Mesenchymal stem cell (in vitro differentiated cells and primary cell): ENCODE data around the gene RASAL2.
A peak's percentile ranks its signal among the peaks of the same experiment; 100 is the strongest.

ENCODE experiments used
- DNase-seq: peaks from one replicate; pipeline ENCODE4 v3.0.0-alpha.2; 2013
- H2AFZ ChIP-seq: one replicate; pipeline ENCODE4 v1.6.1; 2013; ENCODE audit warnings: low read depth, mild to moderate bottlenecking, control low read depth, inconsistent platforms, low read length, moderate library complexity
- H2AK5ac ChIP-seq: 2 replicates; pipeline ENCODE4 v1.6.1; 2013; ENCODE audit warnings: low read length, moderate library complexity, mild to moderate bottlenecking, inconsistent platforms; ENCODE audit not compliant: severe bottlenecking
- H2BK120ac ChIP-seq: one replicate; pipeline ENCODE4 v1.6.1; 2013; ENCODE audit warnings: low read depth, mild to moderate bottlenecking, inconsistent platforms, low read length, moderate library complexity
- H2BK12ac ChIP-seq, 2 experiments: one replicate each; pipeline ENCODE4 v1.6.1; 2013; ENCODE audit warnings: inconsistent platforms in 2 of 2, low read length in 2 of 2, mild to moderate bottlenecking in 2 of 2, moderate library complexity in 2 of 2, control low read depth in 1 of 2
- H2BK15ac ChIP-seq: one replicate; pipeline ENCODE4 v1.6.1; 2013; ENCODE audit warnings: mild to moderate bottlenecking, low read depth, inconsistent platforms; ENCODE audit not compliant: poor library complexity, severe bottlenecking
- H2BK5ac ChIP-seq: 2 replicates; pipeline ENCODE4 v1.6.1; 2013; ENCODE audit warnings: low read depth, mild to moderate bottlenecking, low read length, control low read depth, inconsistent platforms; ENCODE audit not compliant: poor library complexity, severe bottlenecking
- H3K14ac ChIP-seq, 2 experiments: one replicate each; pipeline ENCODE4 v1.6.1; 2013; ENCODE audit warnings: inconsistent platforms in 2 of 2, low read length in 2 of 2, control low read depth in 1 of 2, mild to moderate bottlenecking in 1 of 2, moderate library complexity in 1 of 2
- H3K18ac ChIP-seq, 2 experiments: one replicate each; pipeline ENCODE4 v1.6.1; 2013; ENCODE audit warnings: inconsistent platforms in 2 of 2, low read length in 2 of 2, control low read depth in 1 of 2, low read depth in 1 of 2, mild to moderate bottlenecking in 1 of 2
- H3K23ac ChIP-seq, 2 experiments: one replicate each; pipeline ENCODE4 v1.6.1; 2013; ENCODE audit warnings: inconsistent platforms in 2 of 2, low read length in 2 of 2, mild to moderate bottlenecking in 2 of 2, moderate library complexity in 2 of 2, control low read depth in 1 of 2
- H3K27ac ChIP-seq: 2 replicates; pipeline ENCODE4 v1.5.1; 2013; ENCODE audit warnings: mild to moderate bottlenecking, moderate library complexity, low read length, control low read depth, inconsistent platforms; ENCODE audit not compliant: poor library complexity, severe bottlenecking
- H3K27me3 ChIP-seq, 2 experiments: 2 replicates each; pipeline versions ENCODE4 v1.6.1 to v1.7.0; 2013; ENCODE audit warnings: low read length in 2 of 2, mild to moderate bottlenecking in 2 of 2, moderate library complexity in 2 of 2, control low read depth in 1 of 2, inconsistent platforms in 1 of 2; ENCODE audit not compliant: control insufficient read depth in 1 of 2, insufficient read depth in 1 of 2
- H3K36me3 ChIP-seq, 2 experiments: 2 replicates each; pipeline versions ENCODE4 v1.6.1 to v1.7.0; 2013; ENCODE audit warnings: low read length in 2 of 2, control low read depth in 1 of 2, inconsistent platforms in 1 of 2, low read depth in 1 of 2, mild to moderate bottlenecking in 1 of 2; ENCODE audit not compliant: insufficient read depth in 2 of 2, control insufficient read depth in 1 of 2
- H3K4ac ChIP-seq, 2 experiments: one replicate each; pipeline ENCODE4 v1.6.1; 2013; ENCODE audit warnings: inconsistent platforms in 2 of 2, low read length in 2 of 2, mild to moderate bottlenecking in 2 of 2, moderate library complexity in 2 of 2, control low read depth in 1 of 2, low read depth in 1 of 2
- H3K4me1 ChIP-seq: 2 replicates; pipeline ENCODE4 v1.6.1; 2013; ENCODE audit warnings: low read depth, low read length, control low read depth; ENCODE audit not compliant: control insufficient read depth, insufficient read depth
- H3K4me2 ChIP-seq: 2 replicates; pipeline ENCODE4 v1.6.1; 2013; ENCODE audit warnings: low read length, mild to moderate bottlenecking, inconsistent platforms; ENCODE audit not compliant: poor library complexity, severe bottlenecking
- H3K4me3 ChIP-seq, 2 experiments: 2 replicates each; pipeline versions ENCODE4 v1.5.1 to v1.7.0; 2013; ENCODE audit warnings: low read length in 2 of 2, mild to moderate bottlenecking in 2 of 2, control low read depth in 1 of 2, low read depth in 1 of 2; ENCODE audit not compliant: insufficient read depth in 1 of 2
- H3K79me1 ChIP-seq: replicated peaks from 2 replicates; pipeline ENCODE4 v1.6.1; 2013; ENCODE audit warnings: mild to moderate bottlenecking, control low read depth, low read length, inconsistent platforms; ENCODE audit not compliant: poor library complexity, severe bottlenecking
- H3K9ac ChIP-seq: 2 replicates; pipeline ENCODE4 v1.7.0; 2013; ENCODE audit warnings: mild to moderate bottlenecking, low read length, moderate library complexity
- H3K9me3 ChIP-seq: 2 replicates; pipeline ENCODE4 v1.7.0; 2013; ENCODE audit warnings: mild to moderate bottlenecking, low read length; ENCODE audit not compliant: control insufficient read depth
- H4K8ac ChIP-seq: one replicate; pipeline ENCODE4 v1.6.1; 2013; ENCODE audit warnings: inconsistent platforms, mild to moderate bottlenecking, low read length, moderate library complexity
- H4K91ac ChIP-seq: one replicate; pipeline ENCODE4 v1.6.1; 2013; ENCODE audit warnings: mild to moderate bottlenecking, low read length, inconsistent platforms
- WGBS: methylation state at CpG from one replicate; pipeline ENCODE4 v1.1.7; 2013; ENCODE audit warnings: mixed read lengths; 5-methylcytosine and 5-hydroxymethylcytosine counted together

The RASAL2 gene

GRCh38 chr1:178344513-178345091 is 250.7 kb downstream of the RASAL2 start:
- H2BK15ac ChIP-seq = no peak overlapping the region
- peak overlapping the region in 1 of 2 experiments; percentile 50 for H3K4me3 ChIP-seq

GRCh38 chr1:178345238-178345637 is 251.3 kb downstream of the RASAL2 start:
- no peak overlapping the region for H2BK12ac ChIP-seq
- peaks cover 15% of the 10 kb centered on the region for H3K79me1 ChIP-seq
- H3K4me3 ChIP-seq = peak overlapping the region in 1 of 2 experiments; percentile 10

More at GRCh38 chr1:178344513-178345091, 250.7 kb downstream of the RASAL2 start:
- Histone ChIP-seq H3K27ac (peak overlapping the region; percentile 46), H2AK5ac (no peak overlapping the region), H3K79me1 (peaks cover 13% of the 10 kb centered on the region), H2BK5ac (no peak overlapping the region), H3K9ac (peak overlapping the region; percentile 81), H3K4me2 (no peak overlapping the region), H4K8ac (no peak overlapping the region), H3K36me3 (no peaks in the 10 kb centered on the region), H4K91ac (no peak overlapping the region), H3K4me1 (no peaks in the 10 kb centered on the region), H2BK12ac (no peak overlapping the region), H3K23ac (no peak overlapping the region), H2BK120ac (no peak overlapping the region), H3K18ac (no peak overlapping the region), H3K9me3 (no peaks in the 10 kb centered on the region), H3K14ac (no peak overlapping the region), H3K27me3 (no peaks in the 10 kb centered on the region), H2AFZ (no peak overlapping the region), H3K4ac (no peak overlapping the region)
- WGBS = 13% methylated on average over 4 of the region's 5 CpGs
- DNase-seq = peak; percentile 79

GRCh38 chr1:178345807-178346206 is 251.9 kb downstream of the RASAL2 start:
- H3K27me3 ChIP-seq = no peaks in the 10 kb centered on the region
- no peak overlapping the region for H2BK120ac ChIP-seq
- no peak overlapping the region for H3K18ac ChIP-seq
- H3K36me3 ChIP-seq = no peaks in the 10 kb centered on the region
- no peak overlapping the region for H3K14ac ChIP-seq
- no peak overlapping the region for H2BK12ac ChIP-seq
- no CpG with 5 or more reads among the region's 1 CpG for WGBS
- no peaks in the 10 kb centered on the region for H3K9me3 ChIP-seq
- H2AK5ac ChIP-seq = no peak overlapping the region
- no peak overlapping the region for H2BK5ac ChIP-seq
- peak overlapping the region; percentile 81 for H3K9ac ChIP-seq
- DNase-seq = no peak
- no peaks in the 10 kb centered on the region for H3K4me1 ChIP-seq
- no peak overlapping the region for H3K23ac ChIP-seq
- H3K4me2 ChIP-seq = no peak overlapping the region
- no peak overlapping the region for H2AFZ ChIP-seq
- no peak overlapping the region for H3K4ac ChIP-seq
- H4K91ac ChIP-seq = no peak overlapping the region
- H2BK15ac ChIP-seq = no peak overlapping the region
- no peak overlapping the region for H3K4me3 ChIP-seq
- H3K79me1 ChIP-seq = peaks cover 16% of the 10 kb centered on the region
- H4K8ac ChIP-seq = no peak overlapping the region
- H3K27ac ChIP-seq = no peak overlapping the region

More at GRCh38 chr1:178345238-178345637, 251.3 kb downstream of the RASAL2 start:
- no peak overlapping the region for H3K4me2 ChIP-seq
- no peak overlapping the region for H4K8ac ChIP-seq
- H3K18ac ChIP-seq = peak overlapping the region in 1 of 2 experiments; percentile 21
- peak overlapping the region; percentile 81 for H3K9ac ChIP-seq
- no peak overlapping the region for H3K27ac ChIP-seq
- H2BK15ac ChIP-seq = no peak overlapping the region
- H2BK120ac ChIP-seq = no peak overlapping the region
- DNase-seq = no peak
- no peaks in the 10 kb centered on the region for H3K27me3 ChIP-seq
- H2AFZ ChIP-seq = no peak overlapping the region
- no peaks in the 10 kb centered on the region for H3K4me1 ChIP-seq
- H2BK5ac ChIP-seq = no peak overlapping the region
- WGBS = 97% methylated on average over 4 of the region's 4 CpGs
- H3K36me3 ChIP-seq = no peaks in the 10 kb centered on the region
- no peak overlapping the region for H3K4ac ChIP-seq
- no peak overlapping the region for H3K14ac ChIP-seq
- H4K91ac ChIP-seq = no peak overlapping the region
- no peak overlapping the region for H3K23ac ChIP-seq
- H3K9me3 ChIP-seq = no peaks in the 10 kb centered on the region
- H2AK5ac ChIP-seq = no peak overlapping the region

- no peak overlapping the region for H3K14ac ChIP-seq
- H3K4me1 ChIP-seq = no peaks in the 10 kb centered on the region
- no peaks in the 10 kb centered on the region for H3K9me3 ChIP-seq
- no peak overlapping the region for H3K23ac ChIP-seq
- no peaks in the 10 kb centered on the region for H3K27me3 ChIP-seq
- no peak overlapping the region for H2BK15ac ChIP-seq
- no peak overlapping the region for H2AFZ ChIP-seq
- H3K9ac ChIP-seq = no peak overlapping the region
- H3K18ac ChIP-seq = no peak overlapping the region
- no peak for DNase-seq
- H3K27ac ChIP-seq = no peak overlapping the region
- H2AK5ac ChIP-seq = no peak overlapping the region
- H3K4me3 ChIP-seq = no peak overlapping the region
- H3K4me2 ChIP-seq = no peak overlapping the region
- H3K79me1 ChIP-seq = peaks cover 27% of the 10 kb centered on the region
- WGBS = 98% methylated on average over 3 of the region's 3 CpGs
- no peak overlapping the region for H2BK5ac ChIP-seq
- no peak overlapping the region for H4K91ac ChIP-seq
- H4K8ac ChIP-seq = no peak overlapping the region
- H3K36me3 ChIP-seq = peaks cover 0 to 3% of the 10 kb centered on the region in 2 experiments
- H2BK12ac ChIP-seq = no peak overlapping the region
- no peak overlapping the region for H2BK120ac ChIP-seq
- H3K4ac ChIP-seq = no peak overlapping the region
Observed at GRCh38 chr1:178349801-178350200, 255.9 kb downstream of the RASAL2 start.
